Aorta (tissue), 5 donors: ENCODE data around the gene STAG2. TPM values are rescaled to one million over a fixed set of nuclear protein-coding genes. Genes with fewer than 3 reads are reported as not detected.

Experiments used
- ATAC-seq: fragments of 200-7000 bp; cut with Tn5 transposase; one replicate; pipeline ENCODE4 v1.9.1; 2022; ENCODE audit warnings: moderate library complexity; ENCODE audit not compliant: low FRiP score
- DNase-seq, 2 donors: peaks; one replicate each; pipeline ENCODE4 v3.0.0-alpha.2; 2020
- H3K27ac ChIP-seq, 2 donors: one replicate each; pipeline ENCODE4 v1.5.1; 2013; ENCODE audit warnings: low read length in 2 of 2, mild to moderate bottlenecking in 2 of 2, moderate library complexity in 2 of 2, control low read depth in 1 of 2, inconsistent platforms in 1 of 2, low read depth in 1 of 2
- H3K27me3 ChIP-seq, 2 donors: one replicate each; pipeline ENCODE4 v1.6.1; 2013; ENCODE audit warnings: control low read depth in 1 of 2, low read length in 1 of 2, mild to moderate bottlenecking in 1 of 2, moderate library complexity in 1 of 2; ENCODE audit not compliant: insufficient read depth in 2 of 2, control insufficient read depth in 1 of 2
- H3K36me3 ChIP-seq, 2 donors: one replicate each; pipeline ENCODE4 v1.6.1; 2013; ENCODE audit warnings: control low read depth in 1 of 2, low read length in 1 of 2, mild to moderate bottlenecking in 1 of 2; ENCODE audit not compliant: insufficient read depth in 2 of 2, control insufficient read depth in 1 of 2
- H3K4me1 ChIP-seq, 2 donors: one replicate each; pipeline ENCODE4 v1.6.1; 2013; ENCODE audit warnings: low read length in 2 of 2, control low read depth in 1 of 2, mild to moderate bottlenecking in 1 of 2, moderate library complexity in 1 of 2; ENCODE audit not compliant: insufficient read depth in 2 of 2, control insufficient read depth in 1 of 2
- H3K4me3 ChIP-seq, 2 donors: one replicate each; pipeline ENCODE4 v1.5.1; 2013; ENCODE audit warnings: low read length in 2 of 2, control low read depth in 1 of 2, mild to moderate bottlenecking in 1 of 2
- H3K9me3 ChIP-seq: one replicate; pipeline ENCODE4 v1.6.1; 2013; ENCODE audit warnings: mild to moderate bottlenecking, low read length; ENCODE audit not compliant: control insufficient read depth
- WGBS, 2 donors: extraction: QIAGEN DNeasy Blood & Tissue Kit; methylation state at CpG; one replicate each; pipeline ENCODE4 v1.1.7; 2013; 5-methylcytosine and 5-hydroxymethylcytosine counted together
- intact Hi-C, 2 donors: fragments of 100-400 bp; cut with DNase I; formaldehyde crosslinking; loops; one replicate each; pipeline versions ENCODE4 v1.14.2 to v1.15.0; 2022
- polyA plus RNA-seq, 2 donors: library from polyadenylated mRNA; stranded (reverse); fragments of 200-250 nt; gene quantifications; one replicate each; pipeline ENCODE4 v1.2.3, GENCODE V29; 2013
- total RNA-seq, 2 donors: library from RNA; stranded (reverse); fragmentation: NEBNext Ultra II Directional; extraction: Animal tissue kit (Norgen Biotek cat#: 25700); gene quantifications; one replicate each; pipeline ENCODE4 v1.2.1, GENCODE V29; 2021
- donor health status: healthy with polysubstance abuse.
- donor health status: Bipolar disorder and iron deficiency.
- donor health status: DM: no; HTN: no; CAD: no.
- donor health status: DM: no; HTN: no; CAD: no.
- donor health status: DM: yes; HTN: yes; CAD: no.

Gene STAG2
- total and polyA plus RNA-seq, 4 donors, result 22.2 to 78.7 (median 50.7) TPM

GRCh38 chrX:123965712-123966111 lies 4.2 kb downstream of the STAG2 start:
- H3K27ac ChIP-seq, result no peak overlapping the region
- 86 to 93% methylated on average over 6 of the region's 6 CpGs for whole genome bisulfite sequencing, 2 donors
- H3K4me1 ChIP-seq, result no peaks in the 10 kb centered on the region
- H3K27me3 ChIP-seq, result no peaks in the 10 kb centered on the region
- H3K9me3 ChIP-seq, result no peaks in the 10 kb centered on the region
- DNase-seq, result no peak
- H3K4me3 ChIP-seq, result no peak overlapping the region
- H3K36me3 ChIP-seq, result no peaks in the 10 kb centered on the region
- no peak for ATAC-seq
- intact Hi-C loops, result no loop called here

DNA sequence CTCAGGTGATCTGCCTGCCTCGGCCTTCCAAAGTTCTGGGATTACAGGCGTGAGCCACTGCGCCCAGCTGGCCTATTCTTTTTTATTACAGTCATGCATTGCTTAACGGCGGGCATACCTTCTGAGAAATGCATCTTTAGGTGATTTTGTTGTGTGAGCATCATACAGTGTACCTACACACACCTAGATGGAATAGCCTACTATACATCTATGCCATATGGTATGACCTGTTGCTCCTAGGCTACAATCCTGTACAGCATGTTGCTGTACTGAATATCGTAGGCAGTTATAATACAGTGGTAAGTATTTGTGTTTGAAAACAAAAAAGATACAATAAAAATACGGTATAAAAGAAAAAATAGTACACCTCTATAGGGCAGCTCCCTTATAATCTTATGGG lies 6.0 kb downstream of the STAG2 start:
- Histone ChIP-seq H3K9me3 (no peaks in the 10 kb centered on the region), H3K27me3 (no peaks in the 10 kb centered on the region), H3K4me1 (no peaks in the 10 kb centered on the region), H3K36me3 (no peaks in the 10 kb centered on the region), H3K4me3 (no peak overlapping the region), H3K27ac (no peak overlapping the region)
- 82 to 91% methylated on average over 7 of the region's 7 CpGs for WGBS, 2 donors
- ATAC-seq, result no peak
- intact Hi-C loops, result no loop called here
- DNase-seq, result no peak

DNA sequence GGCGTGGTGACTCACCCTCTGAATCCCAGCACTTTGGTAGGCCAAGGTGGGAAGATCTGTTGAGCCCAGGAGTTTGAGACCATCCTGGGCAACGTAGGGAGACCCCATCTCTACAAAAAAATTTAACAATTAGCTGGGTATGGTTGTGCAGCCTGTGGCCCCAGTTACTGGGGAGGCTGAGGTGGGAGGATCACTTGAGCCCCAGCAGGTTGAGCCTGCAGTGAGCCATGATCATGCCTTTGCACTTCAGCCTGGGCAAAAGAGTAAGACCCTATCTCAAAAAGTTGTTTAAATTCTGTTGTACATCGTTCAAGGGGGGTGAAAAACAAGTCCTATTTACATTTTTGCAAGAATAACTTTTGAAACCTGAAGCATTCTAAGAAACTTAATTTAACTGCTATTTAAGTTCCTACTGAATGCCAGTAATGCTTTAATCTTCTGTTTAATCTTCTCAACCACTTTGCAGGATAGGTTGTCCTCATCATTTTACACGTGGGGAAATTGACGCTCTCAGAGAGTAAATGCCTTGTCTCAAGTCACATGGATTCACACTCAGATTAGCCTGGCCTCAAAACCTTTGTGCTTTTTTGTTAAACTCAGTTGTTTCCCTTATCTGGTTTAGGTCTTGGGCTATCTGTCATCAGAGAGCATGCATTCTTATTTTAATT lies 7.0 kb downstream of the STAG2 start:
- no peaks in the 10 kb centered on the region for H3K9me3 ChIP-seq
- no peaks in the 10 kb centered on the region for H3K36me3 ChIP-seq
- 46 to 57% methylated on average over 5 of the region's 5 CpGs for WGBS, 2 donors
- intact Hi-C loops, result no loop called here
- DNase-seq (no peak), ATAC-seq (no peak)
- no peak overlapping the region for H3K27ac ChIP-seq
- H3K27me3 ChIP-seq, result no peaks in the 10 kb centered on the region
- H3K4me1 ChIP-seq, result no peaks in the 10 kb centered on the region
- no peak overlapping the region for H3K4me3 ChIP-seq

DNA sequence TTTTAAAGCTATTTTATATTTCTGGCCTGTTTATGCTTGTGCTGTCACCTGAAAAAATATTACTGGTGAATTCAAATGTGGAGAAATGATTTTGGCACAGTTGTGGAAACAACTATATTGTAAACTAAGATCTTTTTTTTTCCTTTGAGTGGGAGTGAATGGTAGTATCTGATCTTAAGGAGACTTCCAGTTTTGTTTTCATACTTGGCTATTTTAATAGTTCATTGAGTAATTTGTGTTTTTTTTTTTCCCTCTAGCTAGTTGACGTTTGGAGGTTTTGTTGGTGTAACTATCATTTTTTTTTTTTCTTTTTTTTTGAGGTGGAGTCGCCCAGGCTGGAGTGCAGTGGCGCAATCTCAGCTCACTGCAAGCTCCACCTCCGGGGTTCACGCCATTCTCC lies 10.5 kb downstream of the STAG2 start:
- Histone ChIP-seq H3K9me3 (no peaks in the 10 kb centered on the region), H3K27ac (no peak overlapping the region), H3K4me3 (no peak overlapping the region), H3K4me1 (no peaks in the 10 kb centered on the region), H3K36me3 (no peaks in the 10 kb centered on the region), H3K27me3 (no peaks in the 10 kb centered on the region)
- DNase-seq (no peak), ATAC-seq (no peak)
- intact Hi-C loops, result no loop called here
- WGBS, 2 donors, result 56 to 66% methylated on average over 5 of the region's 5 CpGs

GRCh38 chrX:123973921-123974320 lies 12.4 kb downstream of the STAG2 start:
- Histone ChIP-seq H3K4me1 (no peaks in the 10 kb centered on the region), H3K27ac (no peak overlapping the region), H3K36me3 (no peaks in the 10 kb centered on the region), H3K27me3 (no peaks in the 10 kb centered on the region), H3K4me3 (no peak overlapping the region), H3K9me3 (no peaks in the 10 kb centered on the region)
- DNase-seq (no peak), ATAC-seq (no peak)
- WGBS, 2 donors, result 16 to 37% methylated on average over 3 of the region's 3 CpGs
- intact Hi-C loops, result no loop called here

DNA sequence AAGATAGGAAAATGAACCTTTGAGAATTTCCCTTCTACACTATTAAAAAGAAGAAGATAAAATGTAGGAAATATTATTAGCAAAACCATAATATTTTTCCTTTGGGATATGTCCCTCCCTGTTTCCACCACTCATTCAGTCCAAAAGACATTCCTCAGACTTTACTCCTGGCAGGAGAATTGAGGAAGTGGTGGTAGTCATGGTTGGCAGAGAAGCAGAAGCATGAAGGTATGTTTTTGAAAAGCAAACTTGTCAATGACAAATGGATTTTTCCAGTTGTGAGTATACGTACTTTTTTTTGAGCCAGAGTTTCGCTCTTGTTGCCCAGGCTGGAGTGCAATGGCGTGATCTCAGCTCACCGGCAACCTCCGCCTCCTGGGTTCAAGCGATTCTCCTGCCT lies 13.7 kb downstream of the STAG2 start:
- H3K4me3 ChIP-seq, result no peak overlapping the region
- intact Hi-C loops, result no loop called here

DNA sequence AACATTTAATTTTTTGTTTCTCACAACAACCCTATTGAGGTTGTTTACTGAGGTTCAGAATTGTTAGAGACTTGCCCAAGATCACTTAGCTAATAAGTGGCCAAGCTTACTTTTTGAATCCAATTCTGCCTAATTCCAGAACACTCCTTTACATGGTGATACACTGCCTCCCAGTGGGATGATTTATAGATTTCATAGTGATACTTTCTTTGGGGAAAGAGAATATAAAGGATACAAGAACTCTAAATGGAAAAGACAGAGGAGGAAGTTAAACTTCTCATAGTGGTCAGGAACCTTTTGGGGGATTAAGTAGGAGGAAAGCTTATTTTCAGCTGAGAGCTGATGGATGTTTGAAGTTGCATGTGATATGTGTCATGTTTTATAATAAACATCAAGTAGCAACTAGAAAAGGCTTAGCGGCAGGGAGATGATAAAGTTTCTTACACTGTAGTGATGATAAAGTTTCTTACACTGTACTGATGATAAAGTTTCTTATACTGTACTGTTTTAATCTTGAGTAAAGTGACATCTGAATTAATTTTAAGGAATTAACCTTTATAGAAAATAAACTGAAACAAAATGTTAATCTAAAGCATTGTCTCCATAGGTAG lies 15.3 kb downstream of the STAG2 start:
- H3K36me3 ChIP-seq, result no peaks in the 10 kb centered on the region
- ATAC-seq (no peak), DNase-seq (no peak)
- H3K9me3 ChIP-seq, result no peaks in the 10 kb centered on the region
- H3K27ac ChIP-seq, result no peak overlapping the region
- WGBS, 2 donors, result 45 to 59% methylated on average over 1 of the region's 1 CpG
- no peaks in the 10 kb centered on the region for H3K4me1 ChIP-seq
- intact Hi-C loops, result no loop called here
- no peak overlapping the region for H3K4me3 ChIP-seq
- H3K27me3 ChIP-seq, result no peaks in the 10 kb centered on the region

More for the DNA sequence above, 13.7 kb downstream of the STAG2 start:
- Histone ChIP-seq H3K27me3 (no peaks in the 10 kb centered on the region), H3K27ac (no peak overlapping the region), H3K9me3 (no peaks in the 10 kb centered on the region), H3K36me3 (no peaks in the 10 kb centered on the region), H3K4me1 (no peaks in the 10 kb centered on the region)
- no peak for ATAC-seq
- no peak for DNase-seq
- WGBS, 2 donors, result 5 to 28% methylated on average over 6 of the region's 6 CpGs

DNA sequence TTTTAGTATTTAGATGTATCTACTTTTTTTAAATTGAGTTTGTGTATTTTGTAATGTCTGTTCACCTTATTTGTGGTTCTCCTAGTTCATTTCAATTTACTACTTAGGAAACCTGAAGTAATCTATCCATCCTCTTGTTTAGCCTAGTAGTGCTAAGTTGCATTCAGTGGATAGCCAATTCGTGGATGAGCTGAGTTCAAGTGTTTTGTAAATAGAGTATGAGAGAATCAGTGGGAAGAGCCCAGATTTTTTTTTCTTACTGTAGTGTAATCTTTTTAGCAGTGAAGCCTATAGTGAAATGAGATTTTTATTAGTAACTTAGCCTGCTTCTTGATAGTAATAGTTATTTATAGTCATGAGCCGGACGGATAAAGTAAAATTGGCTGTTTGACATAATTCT lies 21.7 kb downstream of the STAG2 start:
- Histone ChIP-seq H3K27ac (no peak overlapping the region), H3K36me3 (no peaks in the 10 kb centered on the region), H3K4me3 (no peak overlapping the region), H3K4me1 (no peaks in the 10 kb centered on the region), H3K9me3 (no peaks in the 10 kb centered on the region), H3K27me3 (no peaks in the 10 kb centered on the region)
- ATAC-seq, result no peak
- no peak for DNase-seq
- 7 to 25% methylated on average over 3 of the region's 3 CpGs for WGBS, 2 donors
- intact Hi-C loops, result no loop called here

DNA sequence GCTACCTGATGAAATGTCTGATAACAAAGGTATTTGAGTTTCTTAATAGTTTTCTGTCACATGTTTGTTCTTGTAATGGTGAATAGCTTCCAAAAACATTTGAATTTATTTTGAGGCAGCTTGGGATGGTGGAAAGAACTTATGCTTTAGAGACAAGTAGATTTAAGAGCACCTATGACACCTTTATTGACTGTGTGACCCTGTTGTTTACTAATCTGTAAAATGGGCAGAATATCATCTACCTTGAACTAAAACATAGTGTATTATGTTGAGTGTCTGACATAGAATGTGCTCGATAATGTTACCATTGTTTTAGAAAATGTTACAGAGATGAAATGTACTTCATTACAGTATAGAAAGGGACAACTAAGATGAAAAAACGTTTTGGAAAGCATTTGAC lies 24.9 kb downstream of the STAG2 start:
- ATAC-seq, result no peak
- DNase-seq, result no peak

More for the DNA sequence above, 24.9 kb downstream of the STAG2 start:
- H3K27me3 ChIP-seq, result no peaks in the 10 kb centered on the region
- H3K36me3 ChIP-seq, result no peaks in the 10 kb centered on the region
- H3K9me3 ChIP-seq, result no peaks in the 10 kb centered on the region
- intact Hi-C loops, result no loop called here
- WGBS, 2 donors, result 58% methylated on average over 2 of the region's 2 CpGs
- no peak overlapping the region for H3K27ac ChIP-seq
- H3K4me3 ChIP-seq, result no peak overlapping the region
- peaks cover 0 to 2% of the 10 kb centered on the region in 2 donors for H3K4me1 ChIP-seq
